HG02763 (cell line): Measurements from ENCODE around the gene HKDC1.
"Not testable (repeated sequence)": the region's sequence is repeated elsewhere in the genome, so short reads cannot be mapped to it uniquely, and the experiment has no call there.

Experiments
- ATAC-seq: cut with Tn5 transposase; IDR thresholded peaks from one replicate; pipeline ENCODE4 v1.9.1; 2021; ENCODE audit warnings: mild to moderate bottlenecking, moderate library complexity; ENCODE audit not compliant: unreplicated experiment

HKDC1 gene

DNA sequence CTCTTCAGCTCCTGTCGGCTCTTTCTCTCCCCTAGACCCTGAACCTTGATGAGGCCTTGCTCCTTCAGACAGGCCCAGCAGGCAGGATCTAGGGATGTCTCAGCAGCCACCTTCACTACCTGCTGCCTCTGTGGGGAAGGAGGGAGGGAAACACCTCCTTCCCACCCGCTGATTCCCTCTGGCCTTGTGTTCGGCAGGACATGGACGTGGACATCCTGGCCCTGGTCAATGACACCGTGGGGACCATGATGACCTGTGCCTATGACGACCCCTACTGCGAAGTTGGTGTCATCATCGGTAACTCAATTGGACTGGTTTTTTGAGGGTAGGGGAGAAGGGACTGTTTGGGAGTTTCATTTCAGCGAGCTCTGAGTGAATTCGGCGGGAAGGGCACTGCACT, 20.3 kb downstream of the HKDC1 start:
- ATAC-seq: no peak

DNA sequence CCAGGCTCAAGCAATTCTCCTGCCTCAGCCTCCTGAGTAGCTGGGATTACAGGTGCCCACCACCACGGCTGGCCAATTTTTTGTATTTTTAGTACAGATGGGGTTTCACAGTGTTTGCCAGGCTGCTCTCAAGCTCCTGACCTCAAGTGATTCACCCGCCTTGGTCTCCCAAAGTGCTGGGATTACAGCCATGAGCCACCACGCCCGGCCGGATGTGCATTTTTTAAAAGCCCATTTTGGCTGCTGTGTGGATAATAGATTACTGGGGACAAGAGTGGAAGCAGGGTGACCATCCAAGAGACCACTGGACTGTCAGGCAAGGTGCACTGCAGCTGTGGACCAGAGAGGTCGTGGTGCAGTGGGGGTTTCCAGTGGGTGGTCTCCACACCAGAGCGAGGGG, 21.4 kb downstream of the HKDC1 start:
- no peak for ATAC-seq

DNA sequence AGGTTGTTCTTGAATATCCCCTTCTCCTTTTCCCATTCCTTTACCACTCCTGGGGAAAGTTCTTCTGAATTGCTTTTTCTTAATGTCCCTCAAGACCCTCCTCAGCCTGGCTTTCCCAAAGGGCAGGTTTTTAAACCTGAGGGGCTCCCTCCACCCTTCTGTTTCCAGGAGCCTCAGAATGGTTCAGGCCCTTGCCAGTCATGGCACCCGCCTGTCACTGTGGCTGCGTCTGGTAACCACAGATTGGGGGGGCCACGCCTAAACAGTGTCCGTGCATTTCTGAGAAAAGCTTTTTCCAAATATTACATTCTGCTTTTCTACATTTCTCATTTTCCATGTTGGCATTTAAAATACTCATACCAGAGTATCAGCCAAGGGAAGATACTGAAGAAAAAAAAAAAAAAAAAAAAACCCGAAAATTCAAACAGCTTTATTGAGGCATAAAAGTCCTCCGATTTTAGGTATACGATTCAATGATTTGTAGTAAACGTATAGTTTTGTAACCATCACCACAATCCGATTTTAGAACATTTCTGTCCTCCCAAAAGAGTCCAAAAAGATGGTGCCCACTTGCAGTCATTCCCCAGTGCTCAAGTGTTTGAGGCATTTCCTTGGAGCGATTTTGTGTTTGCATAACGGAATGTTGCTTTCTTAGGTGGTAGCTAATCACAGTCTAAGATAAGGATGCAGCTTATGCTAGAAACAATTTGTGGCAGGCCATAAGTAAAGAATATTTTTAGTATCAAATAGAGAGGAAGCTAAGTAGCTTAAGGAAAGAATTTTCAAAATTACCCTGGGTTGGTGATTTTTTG, 22.1 kb downstream of the HKDC1 start:
- no peak for ATAC-seq

DNA sequence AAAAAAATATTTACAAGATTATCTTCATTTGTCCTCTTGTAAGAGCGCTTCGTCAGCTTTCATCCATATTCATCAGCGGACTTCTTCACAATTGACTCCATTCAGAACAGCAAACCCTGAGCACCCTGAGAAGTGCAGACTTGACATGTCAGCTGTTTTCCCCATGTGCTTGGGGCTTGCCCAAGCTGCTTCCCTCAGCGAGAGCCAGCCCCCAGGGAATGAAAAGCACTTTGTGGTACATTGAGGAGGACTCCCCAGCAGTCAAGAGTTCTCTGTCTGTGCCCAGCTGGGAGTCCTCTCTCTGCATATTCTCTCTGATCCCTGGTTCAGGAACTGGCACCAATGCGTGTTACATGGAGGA, 22.7 kb downstream of the HKDC1 start:
- ATAC-seq: no peak

DNA sequence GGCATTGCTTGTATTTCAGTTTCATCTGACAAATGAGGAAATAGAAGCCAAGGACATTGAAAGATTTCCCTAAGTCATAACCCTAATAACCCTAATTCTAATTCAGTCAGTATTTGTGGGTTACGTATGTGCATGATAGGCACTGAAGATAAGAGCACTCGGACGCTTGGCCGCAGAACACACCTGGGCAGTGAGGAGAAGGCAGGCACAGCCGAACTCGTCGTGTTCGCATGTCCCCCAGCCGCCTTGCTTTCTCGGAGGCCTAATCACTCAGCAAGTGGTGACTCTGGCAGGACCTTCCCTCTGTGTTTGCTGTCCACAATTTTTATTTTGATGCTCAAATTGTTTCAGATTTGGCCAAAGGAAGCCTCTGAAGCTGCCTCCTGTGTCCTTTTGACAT, 23.7 kb downstream of the HKDC1 start:
- no peak for ATAC-seq

DNA sequence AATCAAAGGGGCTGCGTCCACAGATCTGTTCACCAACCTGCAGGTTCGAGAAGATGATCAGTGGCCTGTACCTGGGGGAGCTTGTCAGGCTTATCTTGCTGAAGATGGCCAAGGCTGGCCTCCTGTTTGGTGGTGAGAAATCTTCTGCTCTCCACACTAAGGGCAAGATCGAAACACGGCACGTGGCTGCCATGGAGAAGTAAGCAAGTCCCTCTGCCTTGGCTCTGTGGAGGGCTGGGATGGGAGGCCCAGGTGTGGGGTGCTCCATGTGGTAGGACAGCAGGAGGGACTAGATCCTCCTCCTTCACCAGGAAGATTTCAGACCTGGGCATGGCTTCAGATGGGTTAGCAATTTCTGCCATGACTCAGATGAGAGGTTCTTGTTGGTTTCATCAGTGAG, 25.9 kb downstream of the HKDC1 start:
- ATAC-seq: no peak

DNA sequence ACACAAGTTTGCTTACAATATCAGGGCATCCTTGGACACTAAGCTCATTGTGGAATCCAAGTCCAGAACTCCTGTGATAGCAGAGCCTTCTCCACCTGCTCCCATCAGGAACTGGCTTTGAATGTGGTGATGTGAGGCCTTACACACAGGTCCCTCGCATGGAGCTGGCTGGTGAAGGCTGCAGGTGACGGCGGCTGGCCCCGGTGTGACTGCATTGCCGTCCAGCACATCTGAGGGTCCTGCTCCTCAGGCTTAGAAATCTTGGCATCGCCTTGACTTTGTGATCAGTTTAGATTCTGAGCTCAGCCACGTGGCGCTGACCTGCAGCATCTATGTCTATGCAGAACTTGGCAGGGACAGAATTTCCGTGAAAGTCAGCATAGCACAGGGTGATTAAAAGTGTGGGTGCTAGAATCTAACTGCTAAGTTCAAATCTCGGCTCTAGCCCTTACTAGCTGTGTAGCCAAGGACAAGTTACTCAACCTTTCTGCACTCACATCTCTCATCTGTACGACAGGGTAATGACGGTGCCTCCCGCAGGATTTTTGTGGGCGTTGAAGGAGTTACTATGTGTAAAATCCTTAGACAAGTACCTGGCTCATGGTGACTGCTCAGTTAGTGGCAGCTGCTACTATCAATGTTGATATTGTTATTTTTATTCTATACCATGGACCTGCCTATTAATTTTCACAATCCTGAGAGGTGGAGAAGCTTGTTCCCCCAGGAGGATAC, 26.6 kb downstream of the HKDC1 start:
- no peak for ATAC-seq

DNA sequence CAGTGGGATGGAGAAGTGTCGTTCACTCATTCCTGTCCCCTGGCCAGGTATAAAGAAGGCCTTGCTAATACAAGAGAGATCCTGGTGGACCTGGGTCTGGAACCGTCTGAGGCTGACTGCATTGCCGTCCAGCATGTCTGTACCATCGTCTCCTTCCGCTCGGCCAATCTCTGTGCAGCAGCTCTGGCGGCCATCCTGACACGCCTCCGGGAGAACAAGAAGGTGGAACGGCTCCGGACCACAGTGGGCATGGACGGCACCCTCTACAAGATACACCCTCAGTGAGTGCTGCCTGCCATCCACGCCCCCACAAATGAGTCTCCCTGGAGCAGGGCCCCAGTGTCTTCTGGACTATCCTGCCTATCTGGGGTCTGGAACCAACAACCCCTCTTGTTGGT, 27.2 kb downstream of the HKDC1 start:
- no peak for ATAC-seq

DNA sequence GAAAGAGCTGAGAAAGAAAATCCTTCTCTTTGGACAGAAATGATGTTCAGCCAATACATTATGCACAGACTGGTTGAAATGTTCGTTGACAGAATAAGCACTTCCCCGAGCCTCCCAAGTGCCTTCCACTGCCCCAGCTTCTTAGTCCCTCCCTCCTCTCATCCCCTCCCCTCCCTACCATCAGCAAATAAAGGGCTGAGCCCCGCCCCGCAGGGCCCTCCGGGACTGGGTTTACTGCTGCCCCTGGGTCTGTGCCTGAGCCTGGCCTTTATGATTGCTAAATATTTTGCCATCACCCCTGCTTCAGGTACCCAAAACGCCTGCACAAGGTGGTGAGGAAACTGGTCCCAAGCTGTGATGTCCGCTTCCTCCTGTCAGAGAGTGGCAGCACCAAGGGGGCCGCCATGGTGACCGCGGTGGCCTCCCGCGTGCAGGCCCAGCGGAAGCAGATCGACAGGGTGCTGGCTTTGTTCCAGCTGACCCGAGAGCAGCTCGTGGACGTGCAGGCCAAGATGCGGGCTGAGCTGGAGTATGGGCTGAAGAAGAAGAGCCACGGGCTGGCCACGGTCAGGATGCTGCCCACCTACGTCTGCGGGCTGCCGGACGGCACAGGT, 28.1 kb downstream of the HKDC1 start:
- no peak for ATAC-seq

DNA sequence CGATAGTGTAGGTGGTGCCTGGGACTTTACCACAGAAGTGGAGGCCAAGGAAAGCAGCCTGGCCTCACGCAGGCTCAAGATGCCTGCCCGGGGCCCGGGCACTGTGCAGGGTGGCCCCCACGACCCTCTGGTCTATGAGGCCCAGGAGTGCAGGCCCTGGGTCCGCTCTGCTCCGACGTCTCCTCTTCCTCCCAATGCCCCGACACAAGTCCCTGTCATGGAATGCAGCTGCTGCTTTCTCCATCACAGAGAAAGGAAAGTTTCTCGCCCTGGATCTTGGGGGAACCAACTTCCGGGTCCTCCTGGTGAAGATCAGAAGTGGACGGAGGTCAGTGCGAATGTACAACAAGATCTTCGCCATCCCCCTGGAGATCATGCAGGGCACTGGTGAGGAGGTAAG, 29.9 kb downstream of the HKDC1 start:
- no peak for ATAC-seq

DNA sequence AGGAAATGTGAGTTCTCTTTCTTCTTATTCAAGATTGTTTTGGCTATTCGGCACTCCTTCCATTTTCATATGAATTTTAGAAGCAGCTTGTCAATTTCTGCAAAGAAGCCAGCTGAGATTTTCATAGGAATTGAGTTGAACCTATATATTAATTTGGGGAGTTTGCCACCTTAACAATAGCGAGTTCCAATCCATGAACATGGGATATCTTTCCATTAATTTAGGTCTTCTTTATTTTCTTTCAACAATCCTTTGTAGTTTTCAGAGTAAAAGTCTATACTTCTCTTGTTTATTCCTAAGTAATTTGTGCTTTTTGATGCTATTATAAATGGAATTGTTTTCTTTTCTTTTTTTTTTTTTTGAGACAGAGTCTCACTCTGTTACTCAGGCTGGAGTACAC, 31.3 kb downstream of the HKDC1 start:
- ATAC-seq: not testable (repeated sequence)

DNA sequence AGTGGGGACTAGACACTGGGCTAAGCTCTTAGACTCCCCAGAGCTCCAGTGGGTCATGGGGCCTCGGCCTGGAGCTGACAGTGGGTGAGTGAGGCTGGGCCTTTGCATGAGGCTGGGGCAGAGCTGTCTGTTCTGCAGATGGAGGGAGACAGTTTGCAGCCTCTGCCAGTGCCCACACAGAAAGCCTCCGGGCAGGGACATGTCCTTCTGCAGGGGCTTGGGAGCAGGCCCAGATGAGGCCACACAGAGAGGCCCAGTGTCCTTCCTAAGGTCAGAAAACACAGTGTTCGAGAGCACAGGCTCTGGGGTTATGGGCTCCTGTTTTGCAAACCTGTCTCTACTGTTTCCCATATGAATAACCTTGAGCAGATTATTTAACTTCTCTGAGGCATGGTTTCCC, 33.0 kb downstream of the HKDC1 start:
- no peak for ATAC-seq

DNA sequence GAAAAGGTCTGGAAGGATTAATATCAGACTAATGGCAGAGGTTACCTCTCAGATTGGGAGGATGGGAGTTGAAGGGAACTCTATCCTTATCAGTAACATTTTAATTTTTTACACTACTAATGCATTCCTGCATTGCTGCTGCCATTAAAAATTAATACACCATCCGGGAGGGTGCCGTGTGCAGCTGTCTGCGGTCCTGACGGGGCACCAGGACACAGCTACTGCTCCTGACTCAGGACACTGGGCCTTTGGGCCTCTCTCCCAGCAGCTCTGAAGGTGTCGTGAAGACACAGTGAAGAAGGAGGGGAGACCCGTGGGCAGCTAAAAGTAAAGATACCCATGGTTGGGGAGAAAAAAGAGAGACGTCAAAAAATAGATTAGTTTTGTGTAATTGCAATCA, 34.7 kb downstream of the HKDC1 start:
- no peak for ATAC-seq

DNA sequence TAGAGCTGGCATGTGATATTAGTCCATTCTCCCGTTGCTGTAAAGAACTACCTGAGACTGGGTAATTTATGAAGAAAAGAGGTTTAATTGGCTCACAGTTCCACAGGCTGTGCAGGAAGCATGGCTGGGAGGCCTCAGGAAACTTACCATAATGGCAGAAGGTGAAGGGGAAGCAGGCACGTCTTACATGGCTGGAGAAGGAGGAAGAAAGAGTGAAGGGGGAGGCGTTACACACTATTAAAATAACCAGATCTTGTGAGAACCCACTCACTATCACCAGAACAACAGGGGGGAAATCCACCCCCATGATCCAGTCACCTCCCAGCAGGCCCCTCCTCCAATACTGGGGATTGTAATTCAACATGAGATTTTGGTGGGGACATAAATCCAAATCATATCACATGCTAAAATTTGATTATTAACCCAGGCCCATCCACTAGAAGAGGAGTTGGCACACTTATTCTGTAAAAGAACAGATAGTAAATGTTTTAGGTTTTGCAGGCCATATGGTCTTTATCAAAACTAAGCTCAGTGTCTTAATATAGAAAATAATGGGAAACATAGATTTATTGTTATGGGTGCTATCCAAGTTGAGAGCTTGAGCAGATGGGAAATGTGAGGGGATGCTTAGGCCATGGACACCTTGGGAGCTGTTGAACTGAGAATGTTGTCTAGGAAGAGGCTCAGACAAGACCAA, 39.6 kb downstream of the HKDC1 start:
- no peak for ATAC-seq

DNA sequence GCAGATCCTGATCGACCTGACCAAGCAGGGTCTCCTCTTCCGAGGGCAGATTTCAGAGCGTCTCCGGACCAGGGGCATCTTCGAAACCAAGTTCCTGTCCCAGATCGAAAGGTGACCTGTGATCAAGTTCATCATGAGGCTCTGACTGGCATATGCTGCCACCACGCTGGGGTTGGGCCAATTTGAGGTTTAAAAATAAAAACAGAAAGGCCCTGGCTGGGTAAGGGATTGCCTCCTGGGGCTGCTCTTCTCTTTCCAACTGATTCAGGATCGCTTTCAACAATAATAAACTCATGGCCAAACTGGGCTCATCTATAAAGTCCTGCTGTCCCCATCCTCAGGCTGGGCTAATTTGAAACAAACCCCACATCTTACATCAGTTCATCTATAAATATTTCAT, 41.1 kb downstream of the HKDC1 start:
- ATAC-seq: no peak

DNA sequence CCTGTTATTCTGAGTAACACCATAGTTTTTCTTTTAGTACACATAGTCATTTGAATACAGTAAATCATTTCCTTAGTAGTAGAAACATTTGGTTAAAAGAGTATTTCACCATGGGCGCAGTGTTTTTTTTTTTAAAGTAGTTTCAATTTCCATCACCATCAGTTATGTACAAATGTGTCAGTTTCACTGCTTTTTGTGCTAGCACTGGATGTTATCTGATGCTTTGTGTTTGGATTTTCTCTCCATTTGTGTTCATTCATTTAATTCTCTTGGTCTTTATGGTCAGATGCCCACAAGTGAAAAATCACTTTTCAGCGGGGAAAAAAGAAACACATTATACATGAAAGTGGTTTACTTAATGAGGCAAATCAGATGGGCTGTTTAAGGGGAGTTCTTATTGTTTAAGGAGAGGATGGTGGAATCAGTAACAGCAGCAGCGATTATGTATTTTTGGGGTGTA, 42.2 kb downstream of the HKDC1 start:
- no peak for ATAC-seq

DNA sequence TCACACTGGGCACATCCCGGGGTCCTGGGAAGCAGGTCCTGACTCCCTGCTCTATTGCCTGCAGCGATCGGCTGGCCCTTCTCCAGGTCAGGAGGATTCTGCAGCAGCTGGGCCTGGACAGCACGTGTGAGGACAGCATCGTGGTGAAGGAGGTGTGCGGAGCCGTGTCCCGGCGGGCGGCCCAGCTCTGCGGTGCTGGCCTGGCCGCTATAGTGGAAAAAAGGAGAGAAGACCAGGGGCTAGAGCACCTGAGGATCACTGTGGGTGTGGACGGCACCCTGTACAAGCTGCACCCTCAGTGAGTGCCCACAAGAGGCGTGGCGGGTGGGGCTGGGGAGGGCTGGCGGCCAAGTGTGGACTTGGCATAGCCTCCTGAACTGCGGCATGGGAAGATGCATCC, 45.4 kb downstream of the HKDC1 start:
- ATAC-seq: no peak

DNA sequence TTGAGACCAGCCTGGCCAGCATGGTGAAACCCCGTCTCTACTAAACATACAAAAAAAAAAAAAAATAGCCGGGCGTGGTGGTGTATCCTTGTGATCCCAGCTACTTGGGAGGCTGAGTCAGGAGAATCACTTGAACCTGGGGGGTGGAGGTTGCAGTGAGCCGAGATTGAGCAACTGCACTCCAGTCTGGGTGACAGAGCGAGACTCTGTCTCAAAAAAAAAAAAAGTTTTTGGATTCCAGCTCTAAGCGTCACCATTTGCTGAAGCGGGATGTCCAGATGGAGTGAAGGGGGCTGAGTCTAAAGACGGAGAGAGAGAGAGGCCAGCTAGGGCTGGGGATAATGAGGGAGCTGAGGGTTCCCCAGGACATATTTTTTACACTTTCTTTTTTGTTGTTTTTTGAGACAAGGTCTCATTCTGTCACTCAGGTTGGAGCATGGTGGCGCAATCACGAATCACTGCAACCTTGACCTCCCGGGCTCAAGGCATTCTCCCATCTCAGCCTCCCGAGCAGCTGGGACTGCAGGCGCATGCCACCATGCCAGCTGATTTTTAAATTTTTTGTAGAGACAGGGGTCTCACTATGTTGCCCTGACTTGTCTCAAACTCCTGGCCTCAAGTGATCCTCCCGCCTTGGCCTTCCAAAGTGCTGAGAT, 48.8 kb downstream of the HKDC1 start:
- ATAC-seq: no peak

DNA sequence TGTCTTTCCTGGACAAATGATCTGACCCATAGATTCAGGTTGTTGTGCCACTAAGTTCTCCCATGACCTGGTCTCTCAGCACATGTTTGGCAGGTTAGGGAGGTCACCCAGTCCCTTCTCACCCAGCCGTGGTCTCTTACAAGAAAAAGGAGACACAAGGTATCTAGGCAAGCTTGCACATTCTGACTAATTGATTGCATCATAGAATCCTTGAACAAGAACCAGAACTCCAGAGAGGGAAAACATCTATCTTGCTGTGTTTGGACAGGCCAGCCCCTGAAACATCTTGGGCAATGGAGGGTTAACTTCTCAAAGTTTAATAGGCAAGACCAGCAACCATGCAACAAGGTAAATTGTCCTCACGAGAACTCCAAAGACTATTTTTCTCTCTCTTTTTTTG, 49.6 kb downstream of the HKDC1 start:
- no peak for ATAC-seq

DNA sequence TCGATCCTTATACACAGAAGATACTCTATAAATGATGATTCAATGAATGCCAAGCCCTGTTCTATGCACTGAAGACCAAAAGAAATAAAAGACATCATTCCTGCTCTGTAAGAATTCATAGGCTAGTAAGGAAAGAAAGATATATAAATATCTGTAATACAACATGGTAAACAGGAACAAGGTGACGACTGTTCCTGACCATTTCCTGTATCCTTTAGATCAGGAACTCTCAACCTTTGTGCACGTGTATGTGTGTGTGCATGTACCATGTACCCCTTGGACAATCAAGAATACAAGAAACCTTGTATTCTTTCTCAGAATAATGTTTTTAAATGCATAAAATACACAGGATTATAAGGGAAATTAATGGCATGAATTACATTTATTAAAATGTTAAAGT, 50.9 kb downstream of the HKDC1 start:
- ATAC-seq: no peak

DNA sequence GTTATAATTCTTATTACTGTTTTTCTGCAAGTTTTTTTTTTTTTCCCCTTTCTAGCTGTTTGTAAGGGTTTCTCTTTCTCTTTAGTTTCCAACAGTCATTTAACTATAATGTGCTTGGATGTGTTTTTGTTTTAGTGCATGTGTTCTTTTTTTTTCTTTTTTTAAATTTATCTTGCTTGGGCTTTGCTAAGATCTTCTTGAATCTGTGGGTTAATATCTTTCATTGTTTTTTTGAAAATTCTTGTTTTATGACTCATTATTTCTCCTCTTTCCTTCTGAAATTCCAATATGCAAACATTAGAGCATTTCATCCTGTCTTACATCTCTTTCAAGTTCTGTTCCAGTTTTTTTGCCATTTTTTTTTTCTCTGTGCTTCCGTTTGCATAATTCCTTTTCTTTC, 52.5 kb downstream of the HKDC1 start:
- ATAC-seq: no peak
